CD14-positive monocyte (primary cell): ENCODE data around the gene TCHH. TPM values are rescaled to one million over a fixed set of nuclear protein-coding genes. Genes with fewer than 3 reads are reported as not detected.

Experiments used
- DNase-seq, 3 donors: peaks; one replicate each; pipeline ENCODE4 v3.0.0-alpha.2; 2011 to 2022
- H2AFZ ChIP-seq: 2 replicates; pipeline ENCODE4 v1.6.0; 2012; ENCODE audit warnings: mild to moderate bottlenecking, low read depth, low read length, inconsistent platforms; ENCODE audit not compliant: insufficient read depth, poor library complexity, severe bottlenecking
- H3K27ac ChIP-seq, 2 donors: 1 replicate in 1 of 2; 2 replicates in 1 of 2; pipeline ENCODE4 v1.5.1; 2012 to 2013; ENCODE audit warnings: low read length in 2 of 2, control low read depth in 1 of 2, inconsistent platforms in 1 of 2, low read depth in 1 of 2, mild to moderate bottlenecking in 1 of 2
- H3K27me3 ChIP-seq, 2 donors: one replicate each; pipeline versions ENCODE4 v1.6.0 to v1.6.1; 2011 to 2013; ENCODE audit warnings: low read length in 2 of 2; ENCODE audit not compliant: control insufficient read depth in 2 of 2, insufficient read depth in 2 of 2
- H3K36me3 ChIP-seq, 2 donors: replicated peaks in 1 of 2; 1 replicate in 1 of 2; 2 replicates in 1 of 2; pipeline versions ENCODE4 v1.5.1 to v1.6.1; 2012 to 2013; ENCODE audit warnings: low read length in 2 of 2, control low read depth in 1 of 2, inconsistent platforms in 1 of 2, mild to moderate bottlenecking in 1 of 2; ENCODE audit not compliant: insufficient read depth in 2 of 2, control insufficient read depth in 1 of 2
- H3K4me1 ChIP-seq, 2 donors: 1 replicate in 1 of 2; 2 replicates in 1 of 2; pipeline versions ENCODE4 v1.5.1 to v1.6.1; 2012 to 2013; ENCODE audit warnings: low read length in 2 of 2, control low read depth in 1 of 2, inconsistent platforms in 1 of 2, mild to moderate bottlenecking in 1 of 2, moderate library complexity in 1 of 2; ENCODE audit not compliant: insufficient read depth in 2 of 2, control insufficient read depth in 1 of 2
- H3K4me2 ChIP-seq: replicated peaks from 2 replicates; pipeline ENCODE3; 2012; ENCODE audit warnings: low read length, moderate library complexity, mild to moderate bottlenecking; ENCODE audit not compliant: poor library complexity, severe bottlenecking; ENCODE audit errors: extremely low read depth
- H3K4me3 ChIP-seq, 3 experiments: fragments of 200-600 bp in 1 of 3; sonication (generic) in 1 of 3; replicated peaks in 1 of 3; 1 replicate in 2 of 3; 2 replicates in 1 of 3; pipeline ENCODE4 v1.5.1; 2011 to 2013; ENCODE audit warnings: low read length in 3 of 3, mild to moderate bottlenecking in 3 of 3, control low read depth in 2 of 3, low read depth in 2 of 3, inconsistent platforms in 1 of 3, moderate library complexity in 1 of 3
- H3K79me2 ChIP-seq: 2 replicates; pipeline ENCODE4 v1.6.0; 2012; ENCODE audit warnings: mild to moderate bottlenecking, control low read depth, inconsistent platforms, low read length, moderate library complexity; ENCODE audit not compliant: insufficient read depth
- H3K9ac ChIP-seq: 2 replicates; pipeline ENCODE4 v1.6.0; 2017; ENCODE audit warnings: low read length, mild to moderate bottlenecking; ENCODE audit not compliant: insufficient read depth, poor library complexity, severe bottlenecking
- H3K9me3 ChIP-seq, 2 donors: replicated peaks in 1 of 2; 1 replicate in 1 of 2; 2 replicates in 1 of 2; pipeline versions ENCODE4 v1.5.1 to v1.6.1; 2012 to 2013; ENCODE audit warnings: low read length in 2 of 2, control low read depth in 1 of 2; ENCODE audit not compliant: control insufficient read depth in 1 of 2, insufficient read depth in 1 of 2
- H4K20me1 ChIP-seq: 2 replicates; pipeline ENCODE4 v1.6.0; 2012; ENCODE audit warnings: mild to moderate bottlenecking, low read length, control low read depth, moderate library complexity; ENCODE audit not compliant: insufficient read depth
- H3K27ac Mint-ChIP-seq, 7 donors: one replicate each; pipeline ENCODE4 v1.8.0; 2020; ENCODE audit warnings: mild to moderate bottlenecking in 7 of 7, mixed read lengths in 7 of 7, moderate library complexity in 6 of 7, inconsistent platforms in 2 of 7
- H3K27me3 Mint-ChIP-seq, 3 donors: one replicate each; pipeline ENCODE4 v1.8.0; 2021 to 2022; ENCODE audit warnings: low read depth in 3 of 3, mild to moderate bottlenecking in 3 of 3, mixed read lengths in 3 of 3, moderate library complexity in 3 of 3, inconsistent platforms in 1 of 3
- H3K36me3 Mint-ChIP-seq, 2 donors: one replicate each; pipeline ENCODE4 v1.8.0; 2020; ENCODE audit warnings: mixed read lengths in 2 of 2, inconsistent platforms in 1 of 2, mild to moderate bottlenecking in 1 of 2
- H3K4me1 Mint-ChIP-seq: one replicate; pipeline ENCODE4 v1.8.0; 2020; ENCODE audit warnings: mild to moderate bottlenecking, mixed read lengths
- H3K4me3 Mint-ChIP-seq, 2 donors: one replicate each; pipeline ENCODE4 v1.8.0; 2020; ENCODE audit warnings: mild to moderate bottlenecking in 2 of 2, mixed read lengths in 2 of 2, moderate library complexity in 1 of 2
- H3K9me3 Mint-ChIP-seq, 7 donors: one replicate each; pipeline ENCODE4 v1.8.0; 2020 to 2022; ENCODE audit warnings: mixed read lengths in 7 of 7, mild to moderate bottlenecking in 6 of 7, moderate library complexity in 6 of 7, inconsistent platforms in 2 of 7
- CTCF ChIP-seq: fragments of 200-600 bp; IDR thresholded peaks from one replicate; pipeline ENCODE4 v1.8.0; 2022; ENCODE audit warnings: antibody characterized with exemption, mild to moderate bottlenecking
- WGBS: methylation state at CpG from one replicate; pipeline ENCODE4 v1.1.5; 2013; ENCODE audit warnings: missing lambda C conversion rate; ENCODE audit not compliant: insufficient coverage; 5-methylcytosine and 5-hydroxymethylcytosine counted together
- intact Hi-C, 2 donors: fragments of 100-400 bp; cut with micrococcal nuclease; formaldehyde crosslinking; loops; one replicate each; pipeline versions ENCODE4 v1.15.0 to v1.15.1; 2023
- polyA minus RNA-seq: library from RNA; depleted of rRNA, polyadenylated mRNA; stranded (reverse); fragments of >200 nt; gene quantifications from 2 replicates; pipeline ENCODE4 v1.2.3, GENCODE V29; 2012
- polyA plus RNA-seq, 3 donors: library from polyadenylated mRNA; depleted of rRNA in 1 of 3; unstranded in 2 of 3; stranded (reverse) in 1 of 3; fragments of 300-500 nt in 2 of 3; fragments of >200 nt in 1 of 3; fragmentation: Illumina TruSeq in 2 of 3; gene quantifications; 1 replicate in 2 of 3; 2 replicates in 1 of 3; pipeline ENCODE4 v1.2.3, GENCODE V29; 2012 to 2021
- total RNA-seq, 12 experiments: library from RNA in 1 of 12; stranded (reverse) in 1 of 12; fragments of 120-200 nt in 1 of 12; gene quantifications; one replicate each; pipeline ENCODE4 v1.2.4 and lab custom pipeline; 2013 to 2026; ENCODE audit warnings: mixed read lengths in 6 of 12, inconsistent platforms in 1 of 12

Gene TCHH
- not detected for total RNA-seq (2013)
- polyA plus RNA-seq (not detected), polyA minus RNA-seq (under 0.01 TPM in 1 of 2 replicates, not detected in the other), total RNA-seq (lab: John Stamatoyannopoulos, UW) (0.54 to 8.7 (median 1.5) reads per million in 11 experiments)

- H3K27ac Mint-ChIP-seq: no peak within 1 kb of the TSS
- intact Hi-C loops: no loop called here
- Histone ChIP-seq H3K36me3 (no peaks in the 10 kb centered on the region), H3K4me3 (no peak within 1 kb of the TSS), H3K27ac (no peak within 1 kb of the TSS), H3K79me2 (no peaks in the 10 kb centered on the region), H3K9me3 (peaks cover 0 to 27% of the 10 kb centered on the region in 2 donors), H3K9ac (no peak within 1 kb of the TSS), H3K27me3 (peaks cover 59 to 80% of the 10 kb centered on the region in 2 donors), H3K4me2 (no peak within 1 kb of the TSS), H4K20me1 (no peaks in the 10 kb centered on the region), H2AFZ (no peak within 1 kb of the TSS), H3K4me1 (peaks cover 25 to 26% of the 10 kb centered on the region in 2 donors)
- WGBS: 100% methylated on average over 1 of the region's 4 CpGs
- no peak for TF ChIP-seq CTCF
- peaks cover 2 to 3% of the 10 kb centered on the region in 2 donors for H3K36me3 Mint-ChIP-seq
- no peak for DNase-seq
- H3K27me3 Mint-ChIP-seq: peaks cover 28 to 36% (median 31%) of the 10 kb centered on the region in 3 donors
- H3K4me3 Mint-ChIP-seq: peak within 1 kb of the TSS in 1 of 2 donors; percentile 51
- peaks cover 0 to 10% (median 0%) of the 10 kb centered on the region in 7 donors for H3K9me3 Mint-ChIP-seq
- H3K4me1 Mint-ChIP-seq: peaks cover 2% of the 10 kb centered on the region
Observed at GRCh38 chr1:152115344-152115743, at the start of gene TCHH. TSS of gene TCHH (minus strand) at chr1:152115444. CDS start at chr1:152114080, 1,364 bp downstream.

- DNase-seq: peak in 1 of 3 donors; percentile 38
- Histone ChIP-seq H3K4me2 (peak overlapping the region; percentile 54), H3K4me3 (peak overlapping the region in 1 of 3 experiments; percentile 39), H3K27me3 (no peaks in the 10 kb centered on the region), H3K36me3 (no peaks in the 10 kb centered on the region), H3K27ac (peak overlapping the region; percentile 4 to 65), H2AFZ (no peak overlapping the region), H3K79me2 (no peaks in the 10 kb centered on the region), H3K4me1 (peaks cover 96 to 99% of the 10 kb centered on the region in 2 donors), H3K9ac (no peak overlapping the region), H4K20me1 (no peaks in the 10 kb centered on the region), H3K9me3 (no peaks in the 10 kb centered on the region)
- 0% methylated on average over 1 of the region's 2 CpGs for WGBS
- Mint-ChIP-seq H3K27ac (peak overlapping the region; percentile 75 to 90 (median 86)), H3K36me3 (no peaks in the 10 kb centered on the region), H3K27me3 (peaks cover 0 to 4% (median 0%) of the 10 kb centered on the region in 3 donors), H3K4me3 (peak overlapping the region in 1 of 2 donors; percentile 70), H3K9me3 (no peaks in the 10 kb centered on the region), H3K4me1 (peaks cover 88% of the 10 kb centered on the region)
- intact Hi-C loops: loop anchor here in 1 of 2 donors (5.0 kb wide), 2 partner anchors 57 to 112 kb away; no protein-coding TSS in a partner anchor
- no peak for TF ChIP-seq CTCF
Observed at GRCh38 chr1:152164517-152165136, 49.4 kb upstream of the TCHH start.
